ENCODE measurements around the gene KLHL30.

The KLHL30 gene

DNA sequence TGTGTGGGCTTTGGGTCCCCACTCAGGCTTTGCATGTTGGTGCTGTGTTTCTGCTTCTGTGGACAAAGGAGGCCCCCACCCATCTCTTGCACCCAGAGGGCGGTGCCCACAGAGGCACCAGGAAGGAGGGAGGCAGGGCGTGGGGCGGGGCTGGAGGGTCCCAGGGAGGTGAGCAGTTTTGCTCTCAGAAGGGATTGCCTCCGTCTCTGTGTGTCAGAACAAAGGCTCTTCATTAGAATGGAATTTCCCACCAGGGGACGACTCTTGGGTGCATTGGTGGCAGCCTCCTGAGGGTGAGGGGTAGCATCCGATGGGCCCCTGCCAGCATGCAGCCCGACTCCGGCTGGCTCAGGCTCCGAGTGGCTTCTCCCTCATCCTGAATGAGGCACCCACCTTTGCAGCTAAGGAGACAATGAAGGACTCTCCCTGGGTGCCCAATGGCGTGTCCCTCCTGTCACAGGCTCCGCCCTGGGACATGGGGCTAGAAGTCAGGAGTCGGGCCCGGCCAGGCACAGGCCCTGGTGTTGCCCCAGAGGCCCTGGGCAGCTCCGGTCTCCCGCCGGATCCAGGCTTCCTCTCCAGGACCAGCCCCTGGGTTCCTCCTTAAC, 13.3 kb downstream of the KLHL30 start:
- DNase-seq = no peak

DNA sequence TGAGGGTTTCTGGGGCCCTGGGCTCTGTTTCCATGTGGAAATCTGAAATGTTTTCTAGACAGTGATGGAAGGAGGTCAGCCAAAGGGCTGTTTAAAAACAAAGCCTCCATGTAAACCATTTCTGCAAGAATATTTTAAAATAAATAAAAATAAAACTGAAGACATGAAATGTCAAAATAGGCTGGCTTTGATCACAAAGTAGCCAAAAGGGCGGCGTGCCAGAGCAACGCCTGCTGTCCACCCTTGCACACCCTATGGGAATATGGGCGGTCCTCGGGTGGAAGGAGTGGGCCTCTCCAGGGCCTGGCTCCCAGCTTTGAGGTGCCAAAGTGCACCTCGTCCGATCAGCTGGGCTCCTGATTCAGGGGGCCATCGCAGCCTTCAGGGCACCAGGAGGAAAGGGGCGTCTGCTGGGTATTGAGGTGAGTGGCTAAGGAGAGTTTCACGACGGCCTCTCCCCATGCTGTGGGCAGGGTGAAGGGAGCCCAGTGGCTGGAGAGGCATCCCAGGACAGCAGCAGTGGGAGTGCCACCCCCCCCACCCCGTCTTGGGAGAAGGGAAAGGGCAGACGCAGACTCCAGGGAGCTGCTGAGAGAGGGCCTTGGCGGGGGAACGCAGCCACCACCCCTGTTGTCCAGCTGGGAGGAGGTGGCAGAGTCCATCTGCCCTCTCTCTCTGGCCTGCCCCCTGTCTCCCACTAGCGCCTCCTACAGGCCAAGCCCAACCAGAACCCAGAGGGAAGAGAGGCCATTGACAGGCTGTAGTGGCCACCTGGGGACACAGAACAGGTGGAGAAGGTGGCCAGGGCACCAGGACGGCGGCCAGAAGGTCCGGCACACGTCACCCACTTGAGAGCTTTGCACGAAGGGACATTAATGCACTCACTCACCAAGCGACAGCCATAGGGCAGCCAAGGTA, 14.6 kb downstream of the KLHL30 start:
- no peak for DNase-seq

GRCh38 chr2:238154570-238154969, 16.1 kb downstream of the KLHL30 start:
- DNase-seq = no peak

DNA sequence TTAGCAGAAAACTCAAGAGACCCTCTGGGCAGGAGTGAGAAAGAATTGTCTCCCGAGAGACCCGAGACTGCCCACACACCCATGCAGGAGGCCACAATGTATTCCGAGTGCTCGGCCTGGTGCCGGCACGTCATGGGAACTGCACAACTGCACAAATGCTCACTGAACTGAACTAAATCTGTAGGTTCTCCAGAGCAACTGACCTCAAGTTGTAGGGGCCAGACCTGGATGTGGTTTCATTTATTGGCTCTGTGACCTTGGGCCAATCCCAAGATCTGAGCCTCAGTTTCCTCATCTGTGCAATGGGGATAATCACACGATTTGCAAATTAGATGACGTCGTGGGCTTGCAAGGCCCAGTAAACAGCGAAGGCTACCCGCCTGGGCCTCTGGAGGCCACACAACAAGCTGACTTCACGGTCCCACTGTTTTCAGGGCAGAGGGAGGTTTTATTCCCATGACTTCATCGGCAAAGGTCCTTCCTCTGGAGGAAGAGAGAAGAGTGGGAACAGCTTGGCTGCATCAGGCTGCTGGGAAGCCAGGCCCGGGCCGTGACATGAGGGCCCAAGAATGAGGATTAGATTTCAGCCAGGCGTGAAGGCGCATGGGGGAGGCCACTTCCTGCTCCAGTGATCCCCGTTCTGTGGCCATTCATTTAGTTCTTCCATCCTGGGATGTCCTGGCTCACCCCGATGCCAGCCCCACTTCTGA, 16.7 kb downstream of the KLHL30 start:
- no peak for DNase-seq

GRCh38 chr2:238155761-238156694, 17.6 kb downstream of the KLHL30 start:
- no peak for DNase-seq

- no peak for DNase-seq
Measured at GRCh38 chr2:238157506-238158017, 19.1 kb downstream of the KLHL30 start.

DNA sequence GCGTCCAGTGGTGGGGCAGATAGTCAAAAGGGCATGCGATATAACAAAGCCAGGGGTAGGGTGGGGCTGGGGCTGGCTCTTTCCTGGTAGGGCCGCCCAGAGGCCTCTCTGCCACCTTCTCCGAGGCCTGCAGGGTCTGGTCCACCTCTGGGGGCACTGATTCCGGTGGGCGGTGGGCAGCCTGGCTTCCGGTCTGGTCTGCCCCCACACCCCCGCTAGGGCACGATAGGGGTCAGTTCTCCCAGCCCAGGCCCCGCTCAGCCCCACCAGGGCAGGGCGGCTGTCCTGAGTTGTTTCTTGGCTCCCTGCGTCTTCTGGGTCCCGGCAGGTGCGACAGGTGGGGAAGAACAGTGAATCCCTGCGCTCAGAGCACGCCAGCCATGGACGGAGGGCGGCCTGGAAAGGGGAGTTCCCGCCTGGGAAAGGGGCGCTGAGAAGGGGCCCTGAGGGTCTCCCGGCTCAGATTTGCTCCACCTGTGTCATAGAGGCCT, 19.6 kb downstream of the KLHL30 start:
- no peak for DNase-seq

DNA sequence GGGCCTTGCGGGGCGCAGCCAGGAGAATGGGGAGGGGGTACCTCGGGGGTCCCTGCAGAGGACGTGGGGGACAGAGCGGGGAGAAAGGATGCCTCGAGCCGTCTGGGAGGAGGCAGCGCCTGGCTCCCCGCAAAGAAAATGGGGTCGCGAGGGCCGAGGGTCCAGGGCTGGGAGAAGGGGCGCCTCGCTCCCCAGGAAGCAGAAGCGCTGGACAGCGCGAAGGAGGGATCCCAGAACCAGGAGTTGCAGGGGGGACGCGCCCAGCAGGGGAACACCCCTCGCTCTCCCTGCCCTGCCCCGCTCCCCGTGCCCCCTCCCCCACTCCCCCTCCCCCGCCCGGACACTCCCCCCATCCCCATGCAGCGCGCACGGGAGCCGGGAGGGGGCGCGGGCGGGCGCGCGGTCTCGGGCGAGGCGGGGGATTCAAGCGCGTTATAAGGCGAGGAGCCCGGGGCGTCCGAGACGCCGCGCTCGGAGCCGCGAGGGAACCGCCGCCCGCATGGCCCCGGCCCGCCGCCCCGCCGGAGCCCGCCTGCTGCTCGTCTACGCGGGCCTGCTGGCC, 20.1 kb downstream of the KLHL30 start, which contains the start of gene ERFE:
TSS of gene ERFE (plus strand) at position 462 of the 562 bp plus-strand sequence. CDS start at position 500, 38 bp downstream.
- no peak for DNase-seq

DNA sequence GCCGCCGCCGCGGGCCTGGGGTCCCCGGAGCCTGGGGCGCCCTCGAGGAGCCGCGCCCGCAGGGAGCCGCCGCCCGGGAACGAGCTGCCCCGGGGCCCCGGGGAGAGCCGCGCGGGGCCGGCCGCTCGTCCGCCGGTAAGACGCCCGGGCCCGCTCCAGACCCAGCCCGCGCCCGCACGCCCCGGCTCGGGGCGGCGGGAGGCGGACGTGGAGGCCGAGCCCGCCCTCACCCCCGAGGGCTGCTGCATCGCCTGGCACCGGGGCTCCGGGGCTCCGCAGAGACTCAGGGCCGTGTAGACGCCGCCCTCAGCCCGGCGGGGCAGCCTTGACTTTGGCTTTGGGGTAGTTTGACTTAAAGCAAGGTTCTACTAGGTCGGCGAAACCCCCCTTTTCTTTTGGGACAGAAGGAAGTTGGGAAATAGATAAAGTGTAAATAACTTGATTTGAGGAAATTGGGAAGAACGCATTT, 20.6 kb downstream of the KLHL30 start:
- no peak for DNase-seq

GRCh38 chr2:238159661-238160205, 21.3 kb downstream of the KLHL30 start:
- DNase-seq = no peak

- no peak for DNase-seq
Measured at GRCh38 chr2:238160206-238161129, 22.0 kb downstream of the KLHL30 start.

- no peak for DNase-seq
Measured at GRCh38 chr2:238161291-238162051, 23.0 kb downstream of the KLHL30 start.

DNA sequence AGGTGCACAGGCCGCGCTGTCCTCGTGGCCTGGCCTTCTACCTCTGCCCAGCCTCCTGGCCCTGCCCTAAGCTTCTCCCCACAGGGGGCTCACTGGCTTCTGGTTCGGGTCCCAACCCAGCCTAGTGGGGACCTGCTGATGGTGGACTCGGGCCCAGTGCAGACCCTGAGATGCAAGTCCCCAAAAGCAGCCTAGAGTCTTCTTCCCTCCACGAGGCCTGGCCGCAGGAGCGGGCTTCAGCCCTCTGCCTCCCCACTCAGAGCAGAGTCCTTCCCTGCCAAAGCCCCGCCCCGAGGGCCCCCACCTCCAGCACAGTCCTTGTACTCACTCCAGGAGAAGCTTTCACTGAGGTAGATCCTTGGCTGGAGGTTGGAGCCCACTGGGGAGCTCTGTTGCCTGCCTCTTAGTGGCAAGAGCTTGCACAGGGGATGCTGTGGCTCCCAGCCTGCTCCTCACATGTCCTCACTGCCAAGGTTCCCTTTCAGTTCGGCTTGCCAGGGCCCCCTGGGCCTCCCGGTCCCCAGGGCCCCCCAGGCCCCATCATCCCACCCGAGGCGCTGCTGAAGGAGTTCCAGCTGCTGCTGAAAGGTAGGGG, 23.9 kb downstream of the KLHL30 start:
- no peak for DNase-seq

- no peak for DNase-seq
Measured at GRCh38 chr2:238162846-238163441, 24.5 kb downstream of the KLHL30 start.

DNA sequence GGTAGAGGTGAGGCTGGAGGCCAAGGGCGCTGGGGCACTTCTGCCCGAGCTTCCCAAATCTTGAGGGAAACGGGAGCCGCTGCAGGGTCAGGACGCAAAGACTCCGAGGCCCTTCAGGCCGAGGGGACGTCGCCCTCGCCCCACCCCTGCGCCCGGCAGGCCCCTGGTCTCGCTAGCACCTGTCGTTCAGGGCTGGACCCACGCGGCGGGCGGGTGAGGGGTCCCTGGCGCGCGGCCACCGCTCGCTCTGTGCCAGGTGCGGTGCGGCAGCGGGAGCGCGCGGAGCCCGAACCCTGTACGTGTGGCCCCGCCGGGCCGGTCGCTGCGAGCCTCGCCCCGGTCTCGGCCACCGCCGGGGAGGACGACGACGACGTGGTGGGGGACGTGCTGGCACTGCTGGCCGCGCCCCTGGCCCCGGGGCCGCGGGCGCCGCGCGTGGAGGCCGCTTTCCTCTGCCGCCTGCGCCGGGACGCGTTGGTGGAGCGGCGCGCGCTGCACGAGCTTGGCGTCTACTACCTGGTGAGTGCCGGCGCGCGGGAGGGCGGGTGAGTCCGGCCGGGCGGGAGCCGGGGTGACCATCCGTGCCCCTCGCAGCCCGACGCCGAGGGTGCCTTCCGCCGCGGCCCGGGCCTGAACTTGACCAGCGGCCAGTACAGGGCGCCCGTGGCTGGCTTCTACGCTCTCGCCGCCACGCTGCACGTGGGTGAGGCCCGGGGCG, 25.2 kb downstream of the KLHL30 start:
- no peak for DNase-seq

DNA sequence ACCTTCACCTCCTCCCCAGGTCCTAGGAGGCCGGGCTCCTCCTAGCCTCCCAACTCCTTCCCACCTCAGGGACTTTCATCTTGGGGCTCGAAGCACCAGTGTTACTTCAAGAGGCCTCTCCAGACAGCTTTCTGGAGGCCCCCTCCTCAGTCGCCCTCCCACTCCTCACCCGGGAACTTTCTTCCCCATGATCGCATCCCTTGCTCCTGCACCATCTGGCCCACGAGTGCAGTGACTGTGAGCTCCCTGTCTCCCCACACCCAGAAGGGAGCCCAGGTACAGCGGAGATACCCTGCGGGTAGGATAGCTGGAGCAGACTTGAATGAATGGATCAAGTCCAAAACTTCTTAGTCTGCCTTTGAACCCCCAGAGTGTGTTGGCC, 26.4 kb downstream of the KLHL30 start:
- no peak for DNase-seq

DNA sequence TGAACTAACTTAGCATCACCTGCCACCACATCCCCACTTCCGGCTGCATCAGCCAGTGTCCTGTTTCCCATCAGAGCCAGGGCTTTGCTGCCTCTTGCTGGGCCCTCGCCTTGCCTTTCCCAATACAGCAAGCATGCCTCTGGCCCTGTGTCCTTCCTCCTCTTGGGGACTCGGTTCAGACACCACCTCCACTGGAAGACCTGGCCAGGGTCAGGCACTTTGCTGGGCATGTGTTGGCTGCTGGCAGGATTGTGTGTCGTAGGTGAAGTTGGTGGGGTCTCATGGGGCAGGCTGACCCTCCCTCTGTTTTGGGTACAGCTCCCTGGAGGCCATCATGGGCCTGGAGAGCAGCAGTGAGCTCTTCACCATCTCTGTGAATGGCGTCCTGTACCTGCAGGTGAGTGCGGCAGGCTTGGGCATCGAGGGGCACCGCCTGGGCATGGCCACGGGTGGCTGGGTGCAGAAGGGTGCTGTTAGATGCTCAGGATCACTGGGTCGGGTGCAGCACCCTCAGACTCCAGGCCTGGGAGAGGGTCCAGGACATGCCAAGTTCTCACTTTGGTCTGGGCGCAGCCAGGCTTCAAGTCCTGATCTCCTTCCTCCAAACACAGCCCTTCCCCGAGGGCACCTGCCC, 26.9 kb downstream of the KLHL30 start:
- DNase-seq = no peak
